Measurements from ENCODE around the gene SDK2. TPM values are rescaled to one million over a fixed set of nuclear protein-coding genes. Genes with fewer than 3 reads are reported as not detected.

SDK2 gene
- total and polyA plus RNA-seq, 9 of the 15 experiments (the other 6 are each of a cell fraction or from before 2014, with no cell fraction given): 0.04 TPM; not detected in 8

- POLR2A ChIA-PET: interaction anchor here (0.6 to 2.0 kb wide), 5 partner anchors 9 to 280 kb away, joined by 3 to 6 read pairs (median 5); no protein-coding TSS in a partner anchor
- TF ChIP-seq ZNF354B (CRISPR knock-in tag; IDR thresholded peaks at IDR 0.05) (no peak), YBX1 (IDR thresholded peaks at IDR 0.05) (no peak), MTA2 (IDR thresholded peaks at IDR 0.05; ENCODE audit: low read depth) (no peak), TCF3 (CRISPR knock-in tag; IDR thresholded peaks at IDR 0.05) (no peak), ZNF121 (CRISPR knock-in tag; conservative IDR thresholded peaks at IDR 0.05) (no peak), AFF4 (CRISPR knock-in tag; IDR thresholded peaks at IDR 0.05) (no peak), PTBP1 (IDR thresholded peaks at IDR 0.05; ENCODE audit: low read depth, low read length) (no peak), SAP30 (IDR thresholded peaks at IDR 0.05; ENCODE audit: borderline replicate concordance, insufficient read depth, low read depth, low read length, poor library complexity, severe bottlenecking) (no peak), ZC3H4 (CRISPR knock-in tag; IDR thresholded peaks at IDR 0.05; ENCODE audit: borderline replicate concordance) (no peak), CUX1 (CRISPR knock-in tag; IDR thresholded peaks at IDR 0.05) (no peak), ZNF133 (CRISPR knock-in tag; IDR thresholded peaks at IDR 0.05) (no peak)
Measured at GRCh38 chr17:73429440-73430164, 214.6 kb downstream of the SDK2 start.

More at GRCh38 chr17:73429440-73430164, 214.6 kb downstream of the SDK2 start:
- ATAC-seq (peak; percentile 98), FAIRE-seq (peak; percentile 86), DNase-seq (ENCODE audit: extremely low read depth in 1 of 4, low spot score in 3 of 4) (peak; percentile 82 to 91 (median 88))
- H3K36me3 ChIP-seq (ENCODE audit: control insufficient read depth, insufficient read depth, low read length): no peaks in the 10 kb centered on the region
- H3K27me3 ChIP-seq (ENCODE audit: control insufficient read depth in 2 of 2, insufficient read depth in 2 of 2, low read length in 2 of 2): peaks cover 9 to 33% of the 10 kb centered on the region in 2 experiments; a peak in 4 of 5 replicates
- H2AFZ ChIP-seq (ENCODE audit: low read depth, low read length): 0 out of 2 replicates have a peak overlapping the region, but pooled peaks have one; percentile 1
- in situ Hi-C loops (cut with MboI) (loop anchor here (10.0 kb wide), 2 partner anchors 275 to 745 kb away; no protein-coding TSS in a partner anchor), intact Hi-C loops (cut with micrococcal nuclease) (loop anchor here (1.0 to 10.0 kb wide), 5 partner anchors 115 to 748 kb away; no protein-coding TSS in a partner anchor)
- no peak overlapping the region for H3K27ac ChIP-seq (ENCODE audit: extremely low read depth, low read depth, low read length)
- no peaks in the 10 kb centered on the region for H3K9me1 ChIP-seq (ENCODE audit: control insufficient read depth, insufficient read depth, low read length)
- no peak overlapping the region for H3K4me3 ChIP-seq
- no peaks in the 10 kb centered on the region for H3K9me3 ChIP-seq (replicated peaks; ENCODE audit: control insufficient read depth, insufficient read depth, low read depth, low read length)
- no peaks in the 10 kb centered on the region for H3K4me1 ChIP-seq (replicated peaks in 1 of 2; ENCODE audit: control insufficient read depth in 2 of 2, insufficient read depth in 2 of 2, low read length in 2 of 2)
- no peak overlapping the region for H3K9ac ChIP-seq (ENCODE audit: insufficient read depth in 1 of 2, low read depth in 2 of 2, low read length in 2 of 2)
- CTCF ChIA-PET (ENCODE audit: low intra/inter-chr PET ratio): interaction anchor here (0.6 to 3.1 kb wide), 6 partner anchors 10 to 747 kb away, joined by 3 to 30 read pairs (median 4); no protein-coding TSS in a partner anchor
- peaks cover 4% of the 10 kb centered on the region for H4K20me1 ChIP-seq (replicated peaks; ENCODE audit: control insufficient read depth, insufficient read depth, low read length)
- no peak overlapping the region for H3K4me2 ChIP-seq (ENCODE audit: insufficient read depth, low read length)
- BruUV-seq (replicated peaks): no TSS peak
- no peaks in the 10 kb centered on the region for H3K79me2 ChIP-seq (ENCODE audit: control insufficient read depth, insufficient read depth, low read length)
- WGBS (ENCODE audit: insufficient coverage, low coverage, missing lambda C conversion rate): 4% methylated on average over 12 of the region's 14 CpGs

All from K562 (cell line).